Activated gamma-delta T cell treated with anti-CD3 and anti-CD28 coated beads, Interleukin-2, amount 50 U/mL, for 16 hours (primary cell): ENCODE data around the gene PTPRK.

Experiments
- DNase-seq: peaks from one replicate; pipeline ENCODE4 v3.0.0-alpha.2; 2020; ENCODE audit warnings: low read depth

PTPRK gene

DNA sequence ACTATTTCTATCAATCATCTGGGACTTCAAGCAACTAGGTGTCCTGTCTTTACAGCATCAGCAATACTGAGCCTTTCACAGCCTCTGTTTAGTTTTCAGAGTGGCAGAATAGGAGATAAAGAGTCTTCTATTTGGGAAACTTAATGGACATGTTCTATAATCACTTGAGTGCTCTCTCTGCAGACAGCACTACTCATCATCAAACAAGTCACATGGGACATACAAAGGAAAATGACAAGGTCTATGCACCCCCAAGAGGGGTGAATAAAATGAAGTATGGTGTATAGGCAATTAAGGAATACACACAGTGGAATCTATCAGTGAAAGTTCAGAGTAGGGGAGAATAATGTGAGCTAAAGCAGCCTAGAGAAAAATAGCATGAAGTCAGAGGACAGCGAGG is 381.7 kb downstream of the PTPRK start:
- no peak for DNase-seq

- DNase-seq = no peak
Observed at GRCh38 chr6:128135325-128135724, 385.1 kb downstream of the PTPRK start.

- no peak for DNase-seq
Observed at GRCh38 chr6:128131566-128131965, 388.8 kb downstream of the PTPRK start.

- DNase-seq = no peak
Observed at GRCh38 chr6:128131036-128131435, 389.4 kb downstream of the PTPRK start.

- no peak for DNase-seq
Observed at GRCh38 chr6:128129679-128130078, 390.7 kb downstream of the PTPRK start.

- no peak for DNase-seq
Observed at GRCh38 chr6:128127650-128128049, 392.7 kb downstream of the PTPRK start.

DNA sequence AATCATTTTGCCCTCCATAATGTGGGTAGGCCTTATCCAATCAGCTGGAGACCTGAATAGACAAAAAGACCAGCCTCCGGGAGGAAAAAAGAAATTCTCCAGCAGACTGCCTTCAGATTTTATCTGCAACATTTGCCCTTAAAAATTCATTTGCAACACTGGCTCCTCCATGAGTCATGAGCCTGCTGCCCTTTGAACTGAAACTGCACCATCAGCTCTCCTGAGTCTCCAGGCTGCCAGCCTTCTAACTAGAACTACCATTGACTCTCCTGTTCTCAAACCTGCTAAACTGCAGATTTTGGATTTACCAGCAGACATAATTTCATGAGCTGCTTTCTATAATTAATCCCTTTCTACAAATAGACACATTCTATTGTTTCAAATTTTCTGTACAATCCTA is 395.7 kb downstream of the PTPRK start:
- DNase-seq = no peak

DNA sequence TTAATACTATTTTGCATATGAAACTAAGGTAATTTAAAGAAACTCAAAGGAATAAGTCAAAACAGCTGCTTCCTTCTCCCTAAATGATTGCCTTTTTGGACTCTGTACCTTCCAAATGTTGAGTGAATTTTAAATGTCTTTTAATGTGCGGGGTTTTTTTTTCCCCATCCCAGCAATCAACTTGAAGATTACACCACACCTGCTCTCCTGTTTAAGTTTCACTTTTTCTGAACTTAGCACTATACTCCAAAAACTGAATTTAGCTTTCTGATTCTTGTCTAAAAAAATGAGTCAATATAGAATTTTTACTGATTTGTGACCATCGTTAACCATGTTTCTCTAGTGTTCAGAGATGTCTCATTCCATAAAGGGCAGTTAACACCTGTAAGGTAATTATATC is 398.8 kb downstream of the PTPRK start:
- DNase-seq = no peak

DNA sequence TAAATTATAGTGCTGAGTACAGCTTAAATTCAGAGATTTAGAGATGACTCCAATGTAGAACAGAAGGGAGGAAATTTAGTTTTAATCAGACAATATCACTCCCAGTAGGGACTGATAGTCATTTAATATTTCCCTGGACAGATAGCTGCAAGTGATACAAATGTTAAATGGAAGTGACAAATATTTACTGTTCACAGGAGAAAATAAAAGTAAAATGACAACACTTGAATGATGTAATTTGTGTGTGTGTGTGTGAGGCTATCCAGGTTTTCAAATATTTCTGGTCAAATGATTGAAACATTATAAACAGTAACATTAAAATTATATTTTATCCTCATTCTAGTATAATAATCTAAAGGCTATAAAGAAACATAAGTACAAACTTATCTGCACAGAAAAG is 399.2 kb downstream of the PTPRK start:
- DNase-seq = no peak

DNA sequence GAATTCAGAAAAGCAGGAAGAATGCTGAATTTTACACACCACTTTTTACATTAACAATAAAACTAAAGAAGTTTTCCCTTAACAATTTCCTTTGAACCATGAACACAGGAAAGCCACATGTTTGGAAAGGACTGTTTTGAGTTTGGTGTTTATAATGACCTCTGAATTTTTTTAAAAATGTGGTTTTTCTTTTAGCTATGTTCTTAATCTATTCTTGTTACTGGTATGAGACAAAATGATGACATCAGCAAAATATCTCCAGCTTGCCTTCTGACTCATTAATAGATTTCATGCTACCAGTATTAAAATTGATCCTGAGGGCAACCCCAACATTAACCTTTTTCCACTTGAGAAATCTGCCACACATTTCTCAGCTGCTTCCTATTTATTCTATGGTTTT is 402.0 kb downstream of the PTPRK start:
- no peak for DNase-seq

DNA sequence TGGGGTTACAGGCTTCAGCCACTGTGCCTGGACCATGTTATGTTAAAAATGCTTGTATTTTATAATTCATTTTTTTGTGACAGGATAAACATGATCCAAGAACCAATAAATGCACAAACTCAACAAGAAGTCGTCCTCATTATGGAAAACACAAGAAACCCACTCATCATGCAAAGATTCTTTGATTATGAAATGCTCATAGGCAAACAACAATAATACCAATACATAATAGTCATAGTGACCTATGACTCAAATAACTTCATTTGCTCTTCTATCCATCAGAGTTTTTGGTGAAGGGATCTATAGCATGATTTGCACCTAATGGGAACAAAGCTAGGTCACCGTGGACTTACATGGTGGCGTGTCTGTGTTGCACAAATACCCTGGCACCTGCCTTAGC is 402.5 kb downstream of the PTPRK start:
- no peak for DNase-seq

DNA sequence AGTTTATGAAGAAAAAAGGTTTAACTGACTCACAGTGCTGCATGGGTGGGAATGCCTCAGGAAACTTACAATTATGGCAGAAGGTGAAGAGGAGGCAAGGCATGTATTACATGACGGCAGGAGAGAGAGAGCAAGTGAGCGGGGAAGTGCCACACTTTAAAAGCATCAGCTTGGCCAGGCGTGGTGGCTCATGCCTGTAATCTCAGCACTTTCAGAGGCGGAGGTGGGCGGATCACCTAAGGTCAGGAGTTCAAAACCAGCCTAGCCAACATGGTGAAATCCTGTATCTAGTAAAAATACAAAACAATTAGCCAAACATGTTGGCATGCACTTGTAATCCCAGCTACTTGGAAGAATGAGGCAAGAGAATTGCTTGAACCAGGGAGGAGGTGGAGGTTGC is 406.2 kb downstream of the PTPRK start:
- no peak for DNase-seq

DNA sequence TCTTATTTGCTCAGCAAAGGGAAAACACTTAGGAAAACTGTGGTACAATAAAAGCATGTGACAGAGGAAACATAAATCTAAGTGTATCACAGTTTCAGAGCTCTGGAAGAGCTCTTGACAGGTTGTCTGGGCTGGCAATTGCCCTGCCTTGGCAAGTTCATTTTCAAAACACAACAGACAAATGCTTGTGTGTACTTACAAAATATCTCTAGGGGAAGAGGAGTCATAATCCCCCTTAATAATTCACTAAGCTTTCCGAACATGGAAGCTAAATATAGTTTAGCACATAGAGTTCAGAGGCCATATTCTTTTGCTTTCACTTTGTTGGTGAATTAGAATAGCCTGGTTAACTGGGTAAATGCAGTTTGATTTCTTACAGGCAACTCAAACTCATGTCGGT is 407.9 kb downstream of the PTPRK start:
- no peak for DNase-seq

GRCh38 chr6:128111096-128111495 is 409.3 kb downstream of the PTPRK start:
- DNase-seq = no peak

DNA sequence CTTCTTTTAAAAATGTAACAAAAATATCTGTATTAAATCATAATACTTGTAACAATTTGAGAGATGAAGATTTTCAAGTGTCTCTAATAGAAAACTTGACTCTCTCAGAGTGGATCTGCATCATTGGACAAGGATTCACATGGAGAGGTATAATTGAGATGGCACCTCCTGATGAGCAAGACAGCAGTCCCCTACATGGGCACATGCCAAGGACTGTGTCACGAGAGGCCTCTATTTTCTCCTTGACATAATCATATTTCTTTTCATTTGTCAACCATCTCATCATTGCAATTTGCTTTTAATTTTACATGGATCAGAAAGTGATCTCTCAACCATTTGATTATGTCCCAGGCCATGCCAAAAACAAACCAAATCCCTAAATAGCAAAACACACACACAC is 412.7 kb downstream of the PTPRK start:
- DNase-seq = no peak

GRCh38 chr6:128099571-128100197 is 420.7 kb downstream of the PTPRK start:
- no peak for DNase-seq

GRCh38 chr6:128098000-128098581 is 422.3 kb downstream of the PTPRK start:
- DNase-seq = no peak

- DNase-seq = no peak
Observed at GRCh38 chr6:128097009-128097408, 423.4 kb downstream of the PTPRK start.

DNA sequence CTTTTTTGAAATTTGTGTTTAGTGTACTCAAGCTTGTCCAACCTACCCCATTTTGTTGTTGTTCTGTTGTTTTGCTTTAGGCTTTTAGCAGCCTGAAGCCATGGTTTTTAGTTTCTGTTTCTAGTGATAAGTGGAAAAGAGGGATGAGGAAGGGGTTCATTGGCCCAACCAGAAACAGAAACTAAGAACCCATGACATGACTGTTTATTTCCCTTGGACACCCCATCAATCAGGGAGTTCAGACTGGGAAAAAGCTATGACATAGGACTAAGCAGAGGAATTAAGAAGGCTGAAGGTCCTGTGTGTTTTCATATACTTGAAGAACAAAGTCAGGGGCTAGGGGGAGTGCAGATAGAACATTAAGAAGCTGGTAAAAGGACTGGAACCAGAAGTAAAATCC is 425.0 kb downstream of the PTPRK start:
- no peak for DNase-seq

GRCh38 chr6:128079021-128079420 is 441.4 kb downstream of the PTPRK start:
- DNase-seq = no peak

- no peak for DNase-seq
Observed at GRCh38 chr6:128078276-128078675, 442.1 kb downstream of the PTPRK start.

- no peak for DNase-seq
Observed at GRCh38 chr6:128076843-128077242, 443.6 kb downstream of the PTPRK start.

DNA sequence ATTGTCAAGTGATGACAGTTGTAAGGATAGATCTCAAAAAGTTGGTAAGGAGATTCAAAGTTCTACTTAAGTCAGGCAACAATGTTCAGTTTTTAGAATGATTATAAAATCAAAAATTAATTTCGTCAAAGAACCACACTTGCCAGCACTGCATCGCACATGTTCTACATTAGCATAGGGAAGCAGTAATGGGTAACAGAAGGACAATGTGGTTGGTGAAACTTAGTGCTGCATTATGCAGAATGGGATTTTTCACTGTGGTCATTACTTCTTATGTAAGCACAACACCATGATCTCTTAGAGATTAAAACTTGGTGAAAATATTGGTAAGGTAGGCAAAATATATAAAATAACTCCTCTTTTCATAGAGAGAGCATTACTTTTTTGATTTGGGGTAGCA is 445.8 kb downstream of the PTPRK start:
- no peak for DNase-seq

DNA sequence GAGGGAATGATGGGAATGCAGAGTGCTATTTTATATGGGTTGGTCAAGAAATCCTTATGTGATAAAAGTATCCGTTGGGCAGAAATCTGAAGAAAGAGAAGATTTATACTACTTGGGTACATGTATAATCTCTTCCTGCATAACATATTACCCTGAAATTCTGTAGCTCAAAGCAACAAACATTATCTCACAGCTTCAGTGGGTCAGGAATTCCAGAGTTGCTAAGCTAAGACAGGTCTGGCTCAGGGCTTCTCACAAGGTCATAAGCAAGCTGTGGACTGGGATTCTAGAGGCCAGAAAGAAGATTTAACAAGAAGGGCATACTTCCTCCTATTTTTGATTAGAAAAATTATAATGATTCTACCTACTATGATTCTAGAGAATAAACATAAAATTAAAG is 447.0 kb downstream of the PTPRK start:
- DNase-seq = no peak
